ACHN (cell line): Measurements from ENCODE around the gene ITGB1BP1.

Experiments used
- DNase-seq: peaks from one replicate; pipeline ENCODE4 v3.0.0-alpha.2; 2015
- in situ Hi-C: cut with HindIII; loops from 2 replicates; pipeline ENCODE4 v1.10.0; 2017; ENCODE audit warnings: low sequenced_read_pairs, low pct_ligation_motif_present, low pct_unique_long_range_greater_than_20kb

ITGB1BP1 gene, protein sequence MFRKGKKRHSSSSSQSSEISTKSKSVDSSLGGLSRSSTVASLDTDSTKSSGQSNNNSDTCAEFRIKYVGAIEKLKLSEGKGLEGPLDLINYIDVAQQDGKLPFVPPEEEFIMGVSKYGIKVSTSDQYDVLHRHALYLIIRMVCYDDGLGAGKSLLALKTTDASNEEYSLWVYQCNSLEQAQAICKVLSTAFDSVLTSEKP

GRCh38 chr2:9423100-9423921, at the start of gene ITGB1BP1, which contains the start of gene CPSF3:
ITGB1BP1 (minus strand) TSS chr2:9423528; CDS start chr2:9418697, 4,831 bp downstream.
CPSF3 (plus strand) TSS chr2:9423654; CDS start chr2:9423774, 120 bp downstream.
- DNase-seq, result peak; percentile 99
- in situ Hi-C loops, result no loop called here

- no peak for DNase-seq
- in situ Hi-C loops, result no loop called here
Measured at GRCh38 chr2:9472511-9472910, 49.2 kb upstream of the ITGB1BP1 start.

- in situ Hi-C loops, result no loop called here
- DNase-seq, result no peak
Measured at GRCh38 chr2:9471206-9471605, 47.9 kb upstream of the ITGB1BP1 start.

DNA sequence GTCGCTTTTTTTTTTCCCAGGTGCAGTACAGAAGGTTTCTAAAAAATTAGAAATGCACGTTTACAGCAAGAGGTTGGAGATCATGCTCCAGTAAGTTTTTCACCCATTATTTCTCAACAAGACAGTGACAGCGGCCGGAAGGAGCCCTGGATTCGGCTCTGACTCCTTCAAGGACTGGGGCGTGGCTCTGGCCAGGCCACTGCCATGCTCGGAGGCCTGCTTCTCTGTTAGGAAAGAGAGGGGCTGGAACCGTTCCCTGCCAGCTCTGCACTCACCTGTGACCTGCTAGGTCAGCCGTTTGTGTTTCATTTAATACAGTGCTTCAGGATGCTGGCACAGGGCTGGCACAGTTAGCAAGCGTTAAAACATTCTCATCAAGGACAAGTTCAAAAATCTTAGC, 44.4 kb upstream of the ITGB1BP1 start:
- in situ Hi-C loops, result no loop called here
- DNase-seq, result no peak

GRCh38 chr2:9466147-9466683, 42.9 kb upstream of the ITGB1BP1 start:
- no peak for DNase-seq
- in situ Hi-C loops, result no loop called here

- no peak for DNase-seq
- in situ Hi-C loops, result no loop called here
Measured at GRCh38 chr2:9465170-9465569, 41.8 kb upstream of the ITGB1BP1 start.

- DNase-seq, result no peak
- in situ Hi-C loops, result no loop called here
Measured at GRCh38 chr2:9463698-9464034, 40.3 kb upstream of the ITGB1BP1 start.

DNA sequence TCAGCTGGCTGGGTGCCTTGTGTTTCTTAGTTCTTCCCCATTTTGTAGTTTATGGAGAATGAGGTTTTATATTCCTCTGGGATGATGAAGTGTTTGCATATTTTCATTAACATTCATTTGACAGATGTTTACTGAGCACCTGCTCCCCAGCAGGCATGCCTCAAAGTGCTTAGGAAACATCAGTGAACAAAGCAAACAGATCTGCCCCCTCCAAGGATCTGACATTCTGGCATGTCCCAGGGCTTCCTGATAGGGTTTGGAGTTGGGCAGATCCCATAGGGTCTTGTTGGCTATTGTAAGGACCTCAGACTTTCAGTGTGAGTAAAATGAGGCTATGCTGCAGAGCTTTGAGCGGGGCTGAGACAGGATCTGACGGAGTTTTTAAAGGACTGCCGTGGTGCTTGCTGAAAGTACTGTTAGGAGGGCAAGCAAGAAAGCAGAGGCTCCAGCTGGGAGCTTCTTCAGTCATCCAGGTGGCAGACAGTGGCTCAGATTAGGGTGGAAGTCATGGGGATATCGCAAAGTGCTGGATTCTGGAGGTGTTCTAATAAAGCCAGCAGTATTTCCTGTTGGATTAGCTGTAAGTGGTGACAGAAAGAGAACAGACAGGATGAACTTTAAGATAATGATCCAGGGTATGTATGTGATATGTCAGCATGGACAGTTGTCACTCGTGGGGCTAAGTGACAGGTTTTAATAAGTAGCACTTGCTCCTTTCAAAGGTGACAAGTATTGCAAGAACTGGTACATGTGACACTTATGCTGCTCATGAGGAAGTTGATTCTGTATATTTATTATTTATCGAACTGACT, 39.8 kb upstream of the ITGB1BP1 start:
- DNase-seq, result no peak
- in situ Hi-C loops, result no loop called here

GRCh38 chr2:9462313-9462712, 39.0 kb upstream of the ITGB1BP1 start:
- no peak for DNase-seq
- in situ Hi-C loops, result no loop called here

DNA sequence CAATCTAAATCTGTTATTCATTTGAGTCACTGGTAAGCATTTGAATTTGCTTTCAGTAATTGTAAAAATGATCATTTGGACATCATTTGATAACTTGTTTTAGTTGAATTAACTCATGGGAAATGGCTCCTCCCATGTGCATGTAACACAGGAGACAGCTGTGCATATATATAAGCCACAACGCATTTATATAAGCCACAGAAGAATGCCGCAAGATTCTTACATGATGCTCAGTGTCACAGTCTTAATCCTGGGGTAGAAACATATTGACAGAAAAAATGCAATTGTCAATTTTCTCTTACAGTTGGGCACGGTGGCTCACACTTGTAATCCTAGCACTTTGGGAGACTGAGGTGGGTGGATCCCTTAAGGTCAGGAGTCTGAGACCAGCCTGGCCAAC, 37.8 kb upstream of the ITGB1BP1 start:
- DNase-seq, result no peak
- in situ Hi-C loops, result no loop called here

GRCh38 chr2:9460441-9461017, 37.2 kb upstream of the ITGB1BP1 start:
- in situ Hi-C loops, result no loop called here
- DNase-seq, result no peak

GRCh38 chr2:9451231-9451630, 27.9 kb upstream of the ITGB1BP1 start:
- DNase-seq, result no peak
- in situ Hi-C loops, result no loop called here

GRCh38 chr2:9445089-9445488, 21.8 kb upstream of the ITGB1BP1 start:
- in situ Hi-C loops, result no loop called here
- DNase-seq, result no peak

DNA sequence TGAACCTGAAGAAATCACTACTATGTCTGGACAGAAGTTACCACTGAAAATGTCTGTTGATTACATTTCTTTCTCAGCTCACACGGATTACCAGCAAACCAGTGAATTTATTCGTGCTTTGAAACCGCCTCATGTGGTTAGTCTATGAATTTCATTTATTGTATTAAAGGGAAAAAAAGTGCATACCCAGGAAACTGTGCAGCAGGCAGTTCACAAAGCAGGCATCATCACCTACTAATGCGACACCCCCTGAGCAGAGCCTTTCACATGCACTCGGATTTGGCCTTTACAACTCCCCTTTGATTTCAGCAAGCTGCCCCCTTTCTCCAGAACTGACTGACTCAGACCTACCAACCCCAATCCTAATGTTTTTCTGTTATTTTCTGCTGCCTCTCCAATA, 20.2 kb upstream of the ITGB1BP1 start:
- in situ Hi-C loops, result no loop called here
- no peak for DNase-seq

- in situ Hi-C loops, result no loop called here
- no peak for DNase-seq
Measured at GRCh38 chr2:9441556-9441955, 18.2 kb upstream of the ITGB1BP1 start.

DNA sequence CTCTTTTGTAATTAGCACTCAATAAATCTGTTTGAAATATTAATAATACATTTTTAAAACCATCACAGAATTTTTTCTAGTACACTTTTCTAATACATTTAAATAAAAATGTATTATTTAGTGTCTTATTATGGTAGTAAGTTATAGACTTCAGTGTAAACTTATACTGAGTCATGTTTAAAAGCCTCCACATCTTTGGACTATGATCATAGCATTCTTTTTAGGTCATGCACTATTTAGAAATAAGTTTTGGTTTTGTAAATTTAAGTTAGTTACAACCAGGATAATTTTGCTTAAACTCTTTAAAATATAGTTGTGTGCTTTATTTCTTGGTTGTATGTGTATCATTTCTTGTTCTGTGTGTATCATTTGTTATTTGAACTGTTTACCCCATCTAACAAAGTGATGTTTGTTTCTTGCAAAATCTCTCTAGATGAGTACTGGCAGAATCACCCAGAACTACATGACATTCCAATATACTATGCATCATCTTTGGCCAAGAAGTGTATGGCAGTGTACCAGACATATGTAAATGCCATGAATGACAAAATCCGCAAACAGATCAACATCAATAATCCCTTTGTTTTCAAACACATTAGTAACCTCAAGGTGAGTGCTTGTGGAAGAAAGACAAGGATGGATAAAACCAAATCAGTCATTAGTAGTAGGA, 16.9 kb upstream of the ITGB1BP1 start:
- in situ Hi-C loops, result no loop called here
- DNase-seq, result no peak

DNA sequence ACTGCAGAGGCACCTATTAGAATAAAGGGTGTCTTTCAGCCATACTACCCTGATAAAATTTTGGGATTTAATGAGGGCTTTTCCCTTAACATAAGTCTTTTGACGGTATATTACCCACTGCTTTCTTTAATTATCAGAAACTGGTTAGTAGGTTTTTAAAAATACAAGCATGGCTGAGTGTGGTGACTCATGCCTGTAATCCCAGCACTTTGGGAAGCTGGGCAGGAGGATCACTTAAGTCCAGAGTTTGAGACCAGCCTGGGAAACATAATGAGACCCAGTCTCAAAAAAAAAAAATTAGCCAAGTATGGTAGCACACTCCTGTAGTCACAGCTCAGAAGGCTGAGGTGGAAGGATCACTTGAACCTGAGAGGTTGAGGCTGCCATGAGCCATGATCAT, 16.2 kb upstream of the ITGB1BP1 start:
- DNase-seq, result no peak
- in situ Hi-C loops, result no loop called here

- in situ Hi-C loops, result no loop called here
- no peak for DNase-seq
Measured at GRCh38 chr2:9434489-9434888, 11.2 kb upstream of the ITGB1BP1 start.
